Midbrain (tissue), 1 donor: ENCODE measurements around the gene SNAPC2.
"Not testable (repeated sequence)": the region's sequence is repeated elsewhere in the genome, so short reads cannot be mapped to it uniquely, and the experiment has no call there.

ENCODE experiments used
- DNase-seq: peaks from one replicate; lab custom pipeline; 2025; lab: John Stamatoyannopoulos, UW

Gene SNAPC2

DNA sequence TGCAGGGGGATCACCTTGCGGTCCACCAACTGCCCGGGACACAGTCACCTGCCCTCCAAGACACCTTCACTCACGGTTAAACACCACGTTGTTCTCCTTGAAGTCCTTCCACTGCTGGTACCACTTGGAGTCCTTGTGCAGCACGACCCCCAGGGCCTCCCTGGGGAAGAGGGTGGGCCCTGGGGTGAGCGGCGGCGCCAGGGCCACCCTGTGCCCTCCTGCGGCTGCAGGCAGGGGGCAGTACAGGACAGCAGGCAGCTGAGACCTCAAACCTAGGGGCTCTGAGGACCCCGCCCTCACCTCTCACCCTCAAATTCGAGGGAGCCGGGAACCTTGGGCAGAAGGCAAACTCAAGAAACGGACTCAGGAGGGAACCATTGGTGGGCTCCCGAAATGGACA is 13.3 kb downstream of the SNAPC2 start:
- no peak for DNase-seq

DNA sequence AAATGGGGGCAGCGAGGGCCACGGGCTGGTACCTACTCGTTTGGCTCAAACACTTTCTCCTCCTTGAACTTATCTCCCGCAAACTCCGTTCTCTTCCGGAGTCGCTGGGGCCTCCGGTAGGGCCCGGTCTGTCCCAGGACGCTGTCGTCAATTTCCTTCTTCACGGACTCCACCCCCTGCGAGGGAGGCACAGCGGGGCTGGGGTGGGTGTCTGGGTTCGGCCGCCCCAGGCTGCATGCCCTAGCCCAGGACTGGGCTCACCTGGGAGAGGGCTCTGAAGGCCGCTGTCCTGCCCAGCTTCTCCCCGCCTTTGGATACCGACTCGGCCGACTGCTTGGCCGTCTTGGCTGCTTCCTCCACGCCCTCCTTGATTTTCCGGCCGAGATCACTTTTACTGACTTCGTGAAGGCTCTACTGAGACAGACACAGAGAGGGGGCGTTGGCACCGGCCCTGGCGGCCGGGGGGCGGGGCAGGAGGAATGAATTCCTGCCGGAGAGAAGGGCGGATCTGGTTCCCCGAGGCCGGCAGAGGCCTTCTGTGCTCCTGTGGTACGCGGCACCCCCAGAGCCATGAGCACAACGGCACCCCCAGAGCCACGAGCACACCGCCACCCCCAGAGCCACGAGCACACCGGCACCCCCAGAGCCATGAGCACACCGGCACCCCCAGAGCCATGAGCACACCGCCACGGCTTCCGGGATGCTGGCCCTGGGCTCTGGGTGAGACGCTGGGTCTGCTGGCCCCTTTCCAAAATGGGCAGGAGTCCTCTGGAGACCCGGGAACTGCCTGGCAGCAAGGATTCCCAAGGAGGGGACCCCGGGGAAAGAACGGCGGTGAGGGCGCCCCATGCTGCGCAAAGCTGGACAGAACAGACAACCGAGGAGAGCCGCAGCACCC is 13.9 kb downstream of the SNAPC2 start:
- no peak for DNase-seq

DNA sequence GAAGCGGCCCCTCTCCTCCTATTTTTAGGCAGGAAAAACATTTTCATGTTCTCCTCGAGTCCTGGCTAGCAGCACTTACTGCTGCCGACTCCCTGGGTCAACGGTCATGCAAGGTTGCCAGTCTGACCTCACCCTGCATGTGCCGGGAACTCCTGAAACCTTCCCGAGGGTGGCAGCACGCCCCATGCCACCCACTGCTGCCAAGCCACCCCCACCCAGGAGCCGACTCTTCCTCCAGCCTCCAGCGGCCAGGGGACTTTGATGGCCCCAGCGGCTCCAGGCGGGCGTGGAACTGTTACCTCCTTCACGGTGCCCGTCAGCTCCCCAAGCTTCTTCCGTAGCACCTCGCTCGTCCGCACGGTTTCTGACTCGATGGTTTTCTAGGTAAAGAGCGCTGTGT is 14.6 kb downstream of the SNAPC2 start:
- DNase-seq: no peak

DNA sequence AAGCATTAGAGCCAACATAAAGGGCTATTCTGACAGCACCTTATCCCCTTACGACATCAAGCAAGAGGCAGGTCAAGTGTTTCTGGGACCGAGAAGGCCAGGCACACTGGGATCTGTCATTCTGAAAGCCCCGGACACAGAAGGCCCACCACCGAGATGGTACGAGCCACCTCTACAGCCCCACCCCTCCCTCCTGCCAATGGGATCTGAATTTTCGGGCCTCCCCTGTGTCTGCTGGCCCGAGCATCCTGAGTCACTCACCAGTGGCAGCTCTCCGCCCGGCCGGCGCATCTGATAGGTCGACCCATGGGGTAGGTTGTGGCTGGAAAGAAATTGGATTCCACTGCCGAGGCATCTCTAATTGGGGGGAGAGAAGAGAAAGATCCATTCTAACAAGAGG is 20.7 kb downstream of the SNAPC2 start:
- DNase-seq: no peak

DNA sequence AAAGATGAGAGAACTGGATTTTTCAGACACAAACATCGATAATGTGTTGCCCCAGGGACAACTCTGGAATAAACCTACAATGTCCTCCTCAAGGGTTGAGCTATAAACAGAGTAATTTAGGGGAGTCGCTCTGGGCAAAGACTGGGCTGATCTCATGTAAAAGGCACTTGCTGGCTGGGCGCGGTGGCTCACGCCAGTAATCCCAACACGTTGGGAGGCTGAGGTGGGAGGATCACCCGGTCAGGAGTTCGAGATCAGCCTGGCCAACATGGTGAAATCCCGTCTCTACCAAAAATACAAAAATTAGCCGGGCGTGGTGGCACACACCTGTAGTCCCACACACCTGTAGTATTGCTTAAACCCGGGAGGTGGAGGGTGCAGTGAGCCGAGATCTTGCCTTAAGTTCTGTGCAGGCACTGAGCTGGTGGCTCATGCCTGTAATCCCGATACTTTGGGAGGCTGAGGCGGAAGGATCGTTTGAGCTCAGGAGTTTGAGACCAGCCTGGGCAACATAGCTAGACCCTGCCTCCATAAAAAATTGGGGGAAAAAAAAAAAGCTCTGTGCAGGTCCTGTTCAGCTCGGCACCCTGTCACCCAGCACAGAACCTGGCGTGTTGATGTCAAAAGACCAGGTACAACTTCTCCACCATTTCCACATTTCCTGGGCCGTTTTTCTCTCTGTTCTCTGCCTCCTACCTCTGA is 21.9 kb downstream of the SNAPC2 start:
- no peak for DNase-seq

DNA sequence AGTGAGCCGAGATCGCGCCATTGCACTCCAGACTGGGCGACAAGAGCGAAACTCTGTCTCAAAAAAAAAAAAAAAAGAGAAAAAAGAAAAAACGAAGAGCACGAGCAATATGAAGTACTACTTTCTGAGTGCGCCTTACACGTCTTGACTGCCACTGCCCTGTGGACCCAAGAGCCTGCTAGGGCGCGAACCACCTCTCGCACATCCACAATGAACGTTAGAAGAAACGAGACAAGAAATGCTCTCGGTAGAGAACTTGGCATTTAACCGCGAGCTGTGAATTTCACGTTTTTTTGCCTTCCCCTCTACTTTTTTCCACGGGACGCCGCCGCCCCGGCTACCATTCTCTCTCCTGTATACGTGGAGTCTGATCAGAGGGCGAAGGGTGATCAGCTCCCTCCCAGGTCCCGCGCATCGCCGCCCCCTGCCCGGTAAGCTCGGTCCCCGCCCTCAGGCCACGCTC is 22.9 kb downstream of the SNAPC2 start:
- DNase-seq: no peak

DNA sequence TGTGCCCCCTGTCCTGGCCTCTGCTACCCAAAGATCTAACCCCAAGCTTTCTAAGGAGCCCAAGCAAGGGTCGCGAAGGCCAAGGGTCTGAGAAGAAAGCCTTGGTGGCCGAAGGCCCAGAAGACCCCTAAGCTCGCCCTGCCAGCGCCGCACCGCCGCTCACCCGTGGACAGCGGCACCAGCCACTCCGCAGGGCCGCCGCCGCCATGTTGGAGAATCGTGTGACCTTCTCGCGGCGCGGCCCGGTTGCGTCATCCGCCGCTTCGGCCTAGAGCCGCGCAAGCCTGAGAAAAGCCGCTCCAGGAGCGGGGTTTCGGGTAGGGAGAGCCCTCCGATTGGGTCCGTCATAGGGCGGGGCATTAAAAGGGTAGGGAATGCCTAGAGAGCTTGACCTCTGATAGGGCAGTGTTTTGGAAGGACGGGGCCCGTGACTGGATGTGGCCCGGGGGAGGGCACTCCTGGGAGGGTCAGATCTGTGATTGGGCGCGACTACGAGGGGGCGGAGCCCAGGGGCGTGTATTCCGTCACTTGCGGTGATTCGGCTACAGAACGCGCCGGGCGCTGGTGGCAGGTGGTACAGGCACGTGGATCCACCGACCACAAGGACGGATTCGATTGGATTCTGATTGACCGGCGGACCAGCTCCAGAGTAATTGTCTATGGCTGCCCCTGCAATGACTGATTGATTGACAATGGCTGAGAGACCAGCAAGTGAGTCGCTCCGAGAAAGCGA is 23.5 kb downstream of the SNAPC2 start, which contains the start of gene TIMM44:
TSS of gene TIMM44 (minus strand) at position 223 of the 733 bp plus-strand sequence. CDS start at position 208, 15 bp downstream.
- DNase-seq: peak; percentile 99

DNA sequence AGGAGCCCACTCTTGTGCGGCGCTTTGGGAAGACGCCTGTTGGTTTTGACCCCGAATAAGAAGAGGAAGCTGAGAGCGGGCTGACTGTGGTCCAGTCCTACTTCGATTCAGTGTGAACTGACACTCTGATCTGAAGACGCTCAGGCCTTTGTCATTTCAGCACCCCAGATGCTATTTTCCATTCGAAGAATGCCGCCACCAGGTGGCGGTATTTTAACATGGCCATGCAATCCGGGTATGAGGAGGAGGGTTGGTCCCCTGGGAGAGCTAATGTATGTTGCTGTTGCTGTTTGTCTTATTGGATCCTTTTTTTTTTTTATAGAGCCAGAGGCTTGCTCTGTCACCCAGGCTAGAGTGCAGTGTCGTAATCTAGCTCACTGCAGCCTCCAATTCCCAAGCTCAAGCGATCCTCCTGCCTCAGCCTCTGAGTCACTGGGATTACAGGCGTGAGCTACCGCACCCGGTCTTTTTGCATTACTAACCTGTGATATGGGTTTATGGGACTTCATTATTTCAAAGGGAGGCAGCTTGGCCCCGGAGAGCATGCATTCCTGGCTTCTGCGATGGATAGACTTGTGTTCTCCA is 24.1 kb downstream of the SNAPC2 start:
- DNase-seq: peak; percentile 89

DNA sequence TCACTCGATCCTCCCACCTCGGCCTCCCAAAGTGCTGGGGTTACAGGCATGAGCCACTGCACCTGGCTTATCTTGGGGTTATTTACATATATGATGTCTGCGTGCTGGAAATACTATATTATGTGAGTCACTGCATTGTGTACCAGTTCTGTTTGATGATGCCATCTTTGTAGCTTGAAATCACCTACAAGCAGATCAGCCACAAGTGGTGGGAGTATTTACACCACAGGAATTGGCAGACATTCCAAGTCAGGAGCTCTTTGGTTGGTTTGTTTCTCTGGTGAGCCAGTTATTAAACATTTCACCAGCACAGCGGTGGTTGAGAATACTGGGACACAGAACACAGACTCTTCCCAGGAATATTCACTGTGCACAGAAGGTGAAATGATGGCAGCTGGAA is 27.8 kb downstream of the SNAPC2 start:
- no peak for DNase-seq

DNA sequence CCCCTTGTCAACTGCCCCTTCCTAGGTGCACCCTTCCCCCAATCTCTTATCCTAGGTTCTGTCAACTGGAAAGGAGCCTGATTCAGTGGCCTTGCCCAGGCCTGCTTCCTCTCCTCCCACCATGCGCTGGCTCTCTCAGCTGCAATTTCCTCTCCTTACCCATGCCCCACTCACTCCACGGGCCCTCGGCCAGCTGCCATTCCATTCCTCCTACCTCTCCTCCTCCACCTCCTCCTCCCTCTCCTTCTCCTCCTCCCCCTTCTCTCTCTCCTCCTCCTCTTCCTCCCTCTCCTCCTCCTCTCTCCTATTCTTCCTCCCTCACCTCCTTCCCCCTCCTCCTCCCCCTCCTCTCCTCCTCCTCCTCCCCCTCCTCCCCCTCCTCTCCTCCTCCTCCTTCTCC is 32.9 kb downstream of the SNAPC2 start:
- DNase-seq: no peak

DNA sequence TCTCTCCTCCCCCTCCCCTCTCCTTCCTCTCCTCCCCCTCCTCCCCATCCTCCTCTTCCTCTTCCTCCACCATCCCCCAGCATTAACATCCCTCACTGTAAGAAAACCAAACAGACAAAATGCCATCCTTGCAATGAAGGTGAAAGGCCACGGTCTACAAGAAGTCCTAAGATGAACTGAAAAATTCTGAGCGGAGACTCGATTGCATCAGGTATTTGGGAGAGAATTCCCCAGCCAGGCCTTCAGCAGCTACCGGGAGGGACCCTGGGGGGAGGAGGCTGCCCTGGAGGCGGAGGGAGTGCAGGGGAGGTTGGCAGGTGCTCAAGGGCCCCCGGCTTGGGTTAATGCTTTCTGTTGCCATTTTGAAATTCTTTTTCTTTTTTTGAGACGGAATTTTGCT is 33.4 kb downstream of the SNAPC2 start:
- no peak for DNase-seq

DNA sequence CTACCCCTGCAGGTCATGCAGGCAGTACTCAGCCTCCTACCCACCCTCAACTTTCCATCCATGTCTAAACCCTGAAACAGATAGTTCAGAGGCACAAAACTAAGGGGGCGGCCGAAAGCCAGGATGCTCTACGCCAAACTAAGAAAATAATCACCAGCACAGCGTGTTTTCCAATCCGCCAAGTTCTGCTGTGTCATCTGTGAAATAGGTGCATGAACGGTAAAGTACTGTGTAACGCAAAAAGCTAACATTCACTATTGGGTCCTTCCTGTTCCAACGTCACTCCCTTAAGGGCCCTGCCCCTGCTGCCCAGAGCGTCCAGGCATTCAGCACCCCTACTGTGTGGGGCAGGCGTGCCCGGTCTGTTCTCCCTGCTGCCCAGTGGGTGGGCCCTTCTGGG is 35.6 kb downstream of the SNAPC2 start:
- no peak for DNase-seq

DNA sequence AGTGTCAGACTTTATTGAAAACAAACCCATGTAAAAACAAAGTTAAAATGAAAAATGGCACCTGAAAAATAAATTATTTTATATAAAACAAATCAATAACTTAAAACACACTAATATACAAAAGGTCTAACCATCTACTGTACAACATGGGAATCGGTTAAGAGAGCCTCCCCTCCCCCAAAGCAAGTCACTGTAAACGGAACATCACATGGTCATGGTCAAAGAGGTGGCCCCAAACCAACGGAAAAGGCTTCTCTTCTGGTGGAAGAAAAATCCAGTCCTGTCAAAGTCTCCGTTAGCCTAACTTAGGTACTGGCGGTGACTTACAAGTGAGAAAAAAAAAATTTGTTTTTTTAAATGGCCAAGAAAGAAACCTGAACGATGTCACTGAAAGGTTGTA is 39.1 kb downstream of the SNAPC2 start:
- DNase-seq: no peak

DNA sequence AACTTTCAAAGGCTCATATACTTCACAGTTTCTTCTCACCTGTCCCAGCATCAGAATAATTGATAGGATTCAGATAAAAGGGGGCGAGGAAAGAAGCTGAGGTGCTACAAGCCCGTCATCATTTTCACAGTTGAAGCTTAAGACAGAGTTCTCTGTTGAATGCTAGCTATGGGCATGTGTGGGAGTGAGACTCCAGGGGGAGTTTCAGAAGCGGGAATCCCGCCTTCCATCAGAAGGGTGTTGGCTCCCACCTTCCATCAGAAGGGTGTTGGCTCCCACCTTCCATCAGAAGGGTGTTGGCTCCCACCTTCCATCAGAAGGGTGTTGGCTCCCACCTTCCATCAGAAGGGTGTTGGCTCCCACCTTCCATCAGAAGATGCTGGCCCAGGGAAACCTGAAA is 40.9 kb downstream of the SNAPC2 start:
- not testable (repeated sequence) for DNase-seq

DNA sequence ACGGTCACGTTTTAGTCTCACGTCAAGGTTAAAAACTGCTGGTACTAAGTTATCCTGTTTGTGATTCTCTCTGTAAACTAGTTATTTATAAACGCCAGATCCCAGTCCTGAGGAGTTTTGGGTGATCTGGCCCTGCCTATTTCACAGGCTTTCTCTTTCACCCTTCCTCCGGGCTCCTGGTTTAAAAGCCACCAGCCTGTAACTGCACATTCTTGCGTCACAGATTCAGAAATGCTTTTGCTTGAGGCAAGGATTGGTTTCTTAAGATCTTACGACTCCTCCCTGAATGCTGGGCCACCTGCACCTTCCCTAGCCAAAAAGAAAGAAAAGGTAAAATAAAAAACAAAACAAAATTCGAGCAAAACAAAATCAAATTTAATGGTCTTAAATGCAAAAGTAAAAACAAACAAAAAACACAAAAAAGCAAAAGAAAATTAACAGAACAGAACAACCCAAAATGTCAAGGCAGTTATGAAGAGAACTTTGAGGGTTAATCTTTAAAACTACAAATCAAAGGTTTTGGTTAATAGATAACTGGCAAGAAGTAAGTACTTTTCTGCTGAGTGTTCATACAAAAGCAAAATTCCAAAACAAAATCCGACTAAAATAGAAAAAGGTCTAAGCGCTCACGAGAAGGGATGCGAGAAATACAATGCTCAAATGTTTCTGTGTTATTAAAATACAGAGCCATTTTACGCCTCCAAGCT is 41.9 kb downstream of the SNAPC2 start:
- DNase-seq: no peak

DNA sequence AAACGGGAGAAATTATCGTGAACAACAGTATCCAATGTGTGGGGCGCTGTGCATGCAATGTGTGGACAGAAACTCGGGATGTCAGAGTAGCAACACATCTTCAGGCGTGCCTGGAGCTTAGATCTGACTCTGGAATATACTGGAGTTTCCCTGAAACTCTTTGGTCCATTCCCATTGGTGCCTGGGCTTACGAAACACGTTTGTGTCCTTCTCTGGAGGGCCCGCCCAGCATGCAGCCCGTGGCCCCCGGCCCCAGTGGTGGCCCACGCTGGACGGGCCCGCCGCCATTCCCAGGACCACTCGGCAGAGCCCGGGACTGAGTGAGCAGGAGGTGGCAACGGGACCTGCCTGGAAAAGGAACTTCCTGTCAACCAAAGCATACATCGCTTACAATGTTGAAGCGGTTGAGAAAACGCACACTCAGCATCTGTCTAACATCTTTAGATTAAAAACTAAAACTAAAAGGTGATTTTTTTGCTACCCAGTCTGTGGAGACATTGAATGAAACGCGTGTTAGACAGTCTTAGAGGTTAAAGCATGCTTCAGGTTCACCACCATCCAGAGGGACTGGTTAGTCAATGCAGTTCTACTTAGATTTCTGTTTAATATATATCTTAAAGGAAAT is 42.6 kb downstream of the SNAPC2 start:
- DNase-seq: no peak

DNA sequence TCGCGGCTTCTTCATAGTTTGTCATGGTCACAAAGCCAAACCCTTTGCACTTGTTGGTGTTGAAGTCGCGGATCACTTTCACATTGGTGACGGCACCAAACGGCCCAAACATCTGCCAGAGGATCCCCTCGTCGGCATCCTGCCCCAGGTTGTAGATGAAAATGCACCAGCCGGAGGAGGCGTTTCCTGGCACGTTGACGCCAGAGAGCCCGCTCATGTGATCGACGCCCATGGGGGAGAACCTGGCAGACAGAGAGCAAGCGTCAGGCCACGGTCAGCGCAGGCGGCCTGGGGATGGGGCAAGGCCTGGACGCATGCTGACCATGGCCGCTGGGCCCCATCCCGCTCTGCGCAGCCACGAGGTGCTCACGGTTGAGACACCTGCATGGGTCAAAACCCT is 43.4 kb downstream of the SNAPC2 start:
- DNase-seq: no peak

DNA sequence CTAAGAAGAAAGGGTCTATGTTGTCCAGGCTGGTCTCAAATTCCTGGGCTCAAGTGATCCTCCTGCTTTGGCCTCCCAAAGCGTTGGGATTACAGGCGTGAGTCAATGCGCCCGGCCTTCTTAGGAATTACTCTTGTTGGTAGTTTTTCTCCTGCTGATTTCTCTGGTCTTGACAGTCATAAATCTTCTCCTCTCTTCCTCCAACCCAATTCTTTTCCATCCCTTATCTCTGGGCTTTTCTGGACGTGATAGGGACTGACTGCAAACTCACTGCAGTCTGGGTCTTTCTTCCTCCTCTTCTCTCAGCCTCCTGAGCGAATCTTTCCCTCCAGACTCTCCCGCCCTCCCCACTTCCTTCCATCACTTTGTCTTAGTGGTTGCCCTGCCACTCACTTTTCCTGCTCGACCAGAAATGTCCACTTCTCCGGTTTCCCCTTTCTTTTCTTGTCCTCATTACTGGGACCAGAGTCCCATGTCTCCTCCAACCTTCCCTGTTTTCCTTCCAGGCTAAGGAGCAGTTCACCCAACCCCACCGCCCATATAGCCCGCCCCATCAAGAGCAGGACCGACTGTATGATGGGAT is 45.2 kb downstream of the SNAPC2 start:
- DNase-seq: no peak

DNA sequence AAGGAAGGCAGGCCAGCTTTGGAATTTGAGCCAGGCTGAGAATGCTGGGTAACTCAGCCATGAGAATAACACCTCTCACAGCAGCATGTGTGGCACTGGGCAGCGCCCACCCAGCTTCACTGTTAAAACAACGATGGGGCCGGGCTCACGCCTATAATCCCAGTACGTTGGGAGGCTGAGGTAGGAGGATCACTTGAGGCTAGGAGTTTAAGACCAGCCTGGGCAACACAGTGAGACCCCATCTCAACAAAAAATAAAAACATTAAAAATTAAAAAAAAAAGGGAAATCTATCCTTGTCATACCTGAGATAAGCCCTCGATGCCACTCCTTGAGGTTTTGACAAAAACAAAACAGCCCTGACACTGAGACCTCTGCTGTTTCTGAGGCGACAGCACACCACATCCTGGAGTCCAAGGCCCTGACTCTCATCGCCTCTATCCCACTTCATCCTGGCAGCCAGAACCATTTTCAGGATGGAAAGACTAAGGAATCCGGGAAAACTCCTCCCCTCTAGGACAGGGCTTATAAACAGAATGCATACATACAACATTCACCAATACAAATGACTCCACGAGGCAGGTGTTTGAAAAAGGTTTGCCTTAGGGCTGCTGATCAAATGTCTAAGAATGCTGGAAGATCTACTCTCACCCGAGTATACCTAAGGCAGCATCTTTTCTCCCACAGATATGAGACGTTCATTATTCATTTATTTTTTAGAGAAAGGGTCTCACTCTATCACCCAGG is 46.0 kb downstream of the SNAPC2 start:
- no peak for DNase-seq
